Peyer's patch (tissue), 4 donors: Measurements from ENCODE around the gene HMGXB3.
"Not testable (repeated sequence)": the region's sequence is repeated elsewhere in the genome, so short reads cannot be mapped to it uniquely, and the experiment has no call there.

Source experiments
- CTCF ChIP-seq, 6 experiments: fragments of 450-650 bp in 4 of 6; fragments of 200-600 bp in 2 of 6; sonication (generic) in 1 of 6; IDR thresholded peaks; one replicate each; pipeline ENCODE4 v1.5.1; 2017 to 2019; ENCODE audit warnings: antibody characterized with exemption in 6 of 6, mild to moderate bottlenecking in 3 of 6, moderate library complexity in 1 of 6
- POLR2A ChIP-seq, 2 donors: fragments of 450-650 bp; IDR thresholded peaks; one replicate each; pipeline ENCODE4 v1.5.1; 2017; ENCODE audit warnings: antibody characterized with exemption in 2 of 2, mild to moderate bottlenecking in 2 of 2, moderate library complexity in 2 of 2

GRCh38 chr5:150028047-150028446 is 27.5 kb downstream of the HMGXB3 start:
- TF ChIP-seq CTCF, POLR2A (IDR thresholded peaks at IDR 0.05): not testable (repeated sequence)
